Measurements from ENCODE around the gene VTCN1. TPM values are rescaled to one million over a fixed set of nuclear protein-coding genes. Genes with fewer than 3 reads are reported as not detected.

The VTCN1 gene
- total RNA-seq, 1 donor: not detected

GRCh38 chr1:117241512-117241911, 30.8 kb upstream of the VTCN1 start:
- DNase-seq (ENCODE audit: low read depth): no peak
- no peak for TF ChIP-seq CTCF (IDR thresholded peaks at IDR 0.05; ENCODE audit: insufficient read depth, low read depth, low read length)
- no peak overlapping the region for H3K4me3 ChIP-seq (ENCODE audit: low read depth, low read length)

GRCh38 chr1:117240547-117240946, 29.8 kb upstream of the VTCN1 start:
- no peak for TF ChIP-seq CTCF (IDR thresholded peaks at IDR 0.05; ENCODE audit: insufficient read depth, low read depth, low read length)
- DNase-seq (ENCODE audit: low read depth): no peak
- H3K4me3 ChIP-seq (ENCODE audit: low read depth, low read length): no peak overlapping the region

GRCh38 chr1:117239467-117239866, 28.7 kb upstream of the VTCN1 start:
- no peak for DNase-seq (ENCODE audit: low read depth)
- TF ChIP-seq CTCF (IDR thresholded peaks at IDR 0.05; ENCODE audit: insufficient read depth, low read depth, low read length): no peak
- no peak overlapping the region for H3K4me3 ChIP-seq (ENCODE audit: low read depth, low read length)

GRCh38 chr1:117237726-117238381, 27.1 kb upstream of the VTCN1 start:
- peak; percentile 9 for DNase-seq (ENCODE audit: low read depth)
- H3K4me3 ChIP-seq (ENCODE audit: low read depth, low read length): no peak overlapping the region
- TF ChIP-seq CTCF (IDR thresholded peaks at IDR 0.05; ENCODE audit: insufficient read depth, low read depth, low read length): no peak

GRCh38 chr1:117235863-117236465, 25.2 kb upstream of the VTCN1 start:
- TF ChIP-seq CTCF (IDR thresholded peaks at IDR 0.05; ENCODE audit: insufficient read depth, low read depth, low read length): no peak
- DNase-seq (ENCODE audit: low read depth): no peak
- no peak overlapping the region for H3K4me3 ChIP-seq (ENCODE audit: low read depth, low read length)

- TF ChIP-seq CTCF (IDR thresholded peaks at IDR 0.05; ENCODE audit: insufficient read depth, low read depth, low read length): no peak
- no peak for DNase-seq (ENCODE audit: low read depth)
- no peak overlapping the region for H3K4me3 ChIP-seq (ENCODE audit: low read depth, low read length)
Measured at GRCh38 chr1:117232531-117232930, 21.8 kb upstream of the VTCN1 start.

All from fibroblast of villous mesenchyme (primary cell).